Endothelial cell of umbilical vein (primary cell): ENCODE measurements around the gene SMG5. TPM values are rescaled to one million over a fixed set of nuclear protein-coding genes. Genes with fewer than 3 reads are reported as not detected.

Experiments used
- BruUV-seq: library from RNA; stranded (reverse); fragments of 400-500 nt; replicated peaks from 2 replicates; lab custom pipeline; 2021; lab: Mats Ljungman, UMichigan
- CTCF ChIA-PET: fragments of 300-600, 350-600 bp; sonication (Branson Sonifier 250); formaldehyde crosslinking; loops from one replicate; lab custom pipeline; 2021; ENCODE audit warnings: antibody characterized with exemption, inconsistent platforms; lab: Charles Lee
- POLR2A ChIA-PET: fragments of 300-600, 350-600 bp; sonication (Branson Sonifier 250); formaldehyde crosslinking; loops from one replicate; lab custom pipeline; 2021; ENCODE audit warnings: antibody characterized with exemption, inconsistent platforms; lab: Charles Lee
- DNase-seq: peaks from one replicate; pipeline ENCODE4 v3.0.0-alpha.2; 2011; ENCODE audit warnings: low read depth, low spot score
- FAIRE-seq: peaks from 2 replicates; lab custom pipeline; 2011; peaks lifted over from hg19 to GRCh38; lab: Jason Lieb, UNC
- H2AFZ ChIP-seq: 2 replicates; pipeline ENCODE4 v1.6.0; 2012; ENCODE audit warnings: low read depth, low read length, control low read depth, inconsistent platforms
- H3K27ac ChIP-seq: 2 replicates; pipeline ENCODE4 v1.5.1; 2011; ENCODE audit warnings: low read depth, mild to moderate bottlenecking, control low read depth, low read length, moderate library complexity; ENCODE audit not compliant: insufficient read depth
- H3K27me3 ChIP-seq, 2 experiments: 2 replicates each; pipeline versions ENCODE4 v1.6.0 to v1.6.1; 2011; ENCODE audit warnings: low read length in 2 of 2, mixed read lengths in 1 of 2; ENCODE audit not compliant: control insufficient read depth in 2 of 2, insufficient read depth in 2 of 2
- H3K36me3 ChIP-seq, 2 experiments: 2 replicates in 1 of 2; 3 replicates in 1 of 2; pipeline ENCODE4 v1.5.1; 2011; ENCODE audit warnings: low read length in 2 of 2, mild to moderate bottlenecking in 1 of 2, moderate library complexity in 1 of 2; ENCODE audit not compliant: control insufficient read depth in 2 of 2, insufficient read depth in 2 of 2; ENCODE audit errors: extremely low read depth in 1 of 2
- H3K4me1 ChIP-seq: 3 replicates; pipeline ENCODE4 v1.5.1; 2011; ENCODE audit warnings: mild to moderate bottlenecking, low read length; ENCODE audit not compliant: control insufficient read depth, insufficient read depth; ENCODE audit errors: extremely low read depth
- H3K4me2 ChIP-seq: 2 replicates; pipeline ENCODE4 v1.6.1; 2011; ENCODE audit warnings: low read length, control low read depth, mixed read lengths; ENCODE audit not compliant: insufficient read depth
- H3K4me3 ChIP-seq, 3 experiments: fragments of 200-600 bp in 1 of 3; sonication (generic), shearing (Covaris generic) in 1 of 3; replicated peaks in 1 of 3; 2 replicates each; pipeline ENCODE4 v1.5.1; 2011 to 2016; ENCODE audit warnings: control low read depth in 3 of 3, low read length in 3 of 3, mild to moderate bottlenecking in 2 of 3, inconsistent platforms in 1 of 3, low read depth in 1 of 3, moderate library complexity in 1 of 3; ENCODE audit not compliant: insufficient read depth in 1 of 3
- H3K79me2 ChIP-seq: 2 replicates; pipeline ENCODE4 v1.6.0; 2012; ENCODE audit warnings: low read length, inconsistent platforms; ENCODE audit not compliant: control insufficient read depth, insufficient read depth
- H3K9ac ChIP-seq: replicated peaks from 2 replicates; pipeline ENCODE3; 2011; ENCODE audit warnings: low read length, control low read depth; ENCODE audit not compliant: insufficient read depth; ENCODE audit errors: extremely low read depth
- H3K9me1 ChIP-seq: replicated peaks from 3 replicates; pipeline ENCODE4 v1.6.0; 2011; ENCODE audit warnings: mild to moderate bottlenecking, low read length; ENCODE audit not compliant: control insufficient read depth, insufficient read depth; ENCODE audit errors: extremely low read depth
- H3K9me3 ChIP-seq: replicated peaks from 2 replicates; pipeline ENCODE4 v1.5.1; 2012; ENCODE audit warnings: low read length, inconsistent platforms; ENCODE audit not compliant: control insufficient read depth, insufficient read depth
- H4K20me1 ChIP-seq: replicated peaks from 2 replicates; pipeline ENCODE3; 2011; ENCODE audit warnings: mild to moderate bottlenecking, low read length; ENCODE audit not compliant: control insufficient read depth, insufficient read depth; ENCODE audit errors: extremely low read depth
- EZH2 ChIP-seq: IDR thresholded peaks from 2 replicates; pipeline ENCODE4 v1.6.1; 2012; ENCODE audit warnings: borderline replicate concordance, low read depth, mild to moderate bottlenecking, moderate library complexity, low read length, inconsistent platforms; ENCODE audit not compliant: severe bottlenecking
- FOS ChIP-seq: IDR thresholded peaks from 2 replicates; pipeline ENCODE4 v1.6.1; 2011; ENCODE audit warnings: mild to moderate bottlenecking, low read length, moderate library complexity, borderline replicate concordance; ENCODE audit not compliant: insufficient read depth
- GATA2 ChIP-seq: IDR thresholded peaks from 2 replicates; pipeline ENCODE4 v1.7.0; 2011; ENCODE audit warnings: low read depth, mild to moderate bottlenecking, moderate library complexity, mixed read lengths, low read length; ENCODE audit not compliant: insufficient read length, insufficient read depth
- JUN ChIP-seq: IDR thresholded peaks from 2 replicates; pipeline ENCODE4 v1.6.1; 2011; ENCODE audit warnings: borderline replicate concordance, low read depth; ENCODE audit not compliant: insufficient read length, insufficient read depth
- MYC ChIP-seq: IDR thresholded peaks from one replicate; pipeline ENCODE4 v1.6.1; 2011; ENCODE audit warnings: mild to moderate bottlenecking, low read depth, low read length
- POLR2A ChIP-seq: IDR thresholded peaks from 2 replicates; pipeline ENCODE4 v1.6.1; 2012; ENCODE audit warnings: low read depth, mild to moderate bottlenecking, control low read depth, low read length
- POLR2AphosphoS5 ChIP-seq: IDR thresholded peaks from 2 replicates; pipeline ENCODE4 v1.6.1; 2012; ENCODE audit warnings: low read depth, mild to moderate bottlenecking, control low read depth, low read length, moderate library complexity; ENCODE audit not compliant: insufficient read depth
- dilution Hi-C: fragments of 300-500 bp; cut with MboI; formaldehyde crosslinking; loops from one replicate; pipeline ENCODE4 v1.15.0; 2019; ENCODE audit warnings: low sequenced_read_pairs; ENCODE audit not compliant: extremely low pct_ligation_motif_present
- intact Hi-C: fragments of 100-400 bp; cut with micrococcal nuclease; formaldehyde crosslinking; loops from one replicate; pipeline ENCODE4 v1.10.0; 2022
- polyA plus RNA-seq, 4 experiments: library from polyadenylated mRNA; depleted of rRNA in 3 of 4; stranded (reverse) in 3 of 4; unstranded in 1 of 4; fragments of >200 nt; gene quantifications; 2 replicates each; pipeline versions ENCODE4 v1.2.1 to v1.2.3, GENCODE V29; 2011 to 2012; ENCODE audit warnings: missing spikeins in 1 of 4
- total RNA-seq: library from RNA; stranded (reverse); gene quantifications from 2 replicates; pipeline ENCODE4 v1.2.3, GENCODE V29; 2021
- TF ChIP-seq, protein P1 (sequence below), 2 donors: IDR thresholded peaks; 1 replicate in 1 of 2; 2 replicates in 1 of 2; pipeline ENCODE4 v1.5.1; 2011; ENCODE audit warnings: low read length in 2 of 2, mild to moderate bottlenecking in 2 of 2, moderate library complexity in 2 of 2, control low read depth in 1 of 2, inconsistent platforms in 1 of 2, low read depth in 1 of 2; ENCODE audit not compliant: insufficient read depth in 1 of 2; ENCODE audit errors: extremely low read depth in 1 of 2
- TF ChIP-seq, protein P2 (sequence below): IDR thresholded peaks from 2 replicates; pipeline ENCODE4 v1.6.1; 2011; ENCODE audit not compliant: insufficient read depth, insufficient read length

The SMG5 gene
- total and polyA plus RNA-seq, 2 donors (not counting 3 experiments of a cell fraction or from before 2014, with no cell fraction given): 37.4 to 82.6 TPM

DNA sequence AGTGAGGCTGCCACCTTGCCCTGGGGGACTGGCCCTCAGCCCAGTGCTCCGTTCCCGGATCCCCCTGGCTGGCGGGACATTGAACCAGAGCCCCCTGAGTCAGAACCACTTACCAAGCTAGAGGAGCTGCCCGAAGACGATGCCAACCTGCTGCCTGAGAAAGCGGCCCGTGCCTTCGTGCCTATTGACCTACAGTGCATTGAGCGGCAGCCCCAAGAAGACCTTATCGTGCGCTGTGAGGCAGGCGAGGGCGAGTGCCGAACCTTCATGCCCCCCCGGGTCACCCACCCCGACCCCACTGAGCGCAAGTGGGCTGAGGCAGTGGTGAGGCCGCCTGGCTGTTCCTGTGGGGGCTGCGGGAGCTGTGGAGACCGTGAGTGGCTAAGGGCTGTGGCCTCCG is 2.8 kb upstream of the SMG5 start:
- H3K36me3 ChIP-seq: peaks cover 0 to 2% of the 10 kb centered on the region in 2 experiments
- ChIA-PET CTCF (interaction anchor here (0.7 kb wide), 1 partner anchor 34 kb away, joined by 3 read pairs; no protein-coding TSS in a partner anchor), POLR2A (no interaction called here)
- BruUV-seq: no TSS peak
- no peaks in the 10 kb centered on the region for H3K27me3 ChIP-seq
- H2AFZ ChIP-seq: no peak overlapping the region
- dilution Hi-C loops (no loop called here), intact Hi-C loops (no loop called here)
- no peak overlapping the region for H3K4me2 ChIP-seq
- no peak overlapping the region for H3K9ac ChIP-seq
- no peak overlapping the region for H3K4me3 ChIP-seq
- H3K79me2 ChIP-seq: peaks cover 21% of the 10 kb centered on the region
- FAIRE-seq (no peak), DNase-seq (no peak)
- H4K20me1 ChIP-seq: peaks cover 2% of the 10 kb centered on the region
- TF ChIP-seq MYC (no peak), FOS (no peak), GATA2 (no peak), POLR2A (no peak), EZH2 (no peak), POLR2AphosphoS5 (no peak), JUN (no peak)
- TF ChIP-seq, protein P1, sequence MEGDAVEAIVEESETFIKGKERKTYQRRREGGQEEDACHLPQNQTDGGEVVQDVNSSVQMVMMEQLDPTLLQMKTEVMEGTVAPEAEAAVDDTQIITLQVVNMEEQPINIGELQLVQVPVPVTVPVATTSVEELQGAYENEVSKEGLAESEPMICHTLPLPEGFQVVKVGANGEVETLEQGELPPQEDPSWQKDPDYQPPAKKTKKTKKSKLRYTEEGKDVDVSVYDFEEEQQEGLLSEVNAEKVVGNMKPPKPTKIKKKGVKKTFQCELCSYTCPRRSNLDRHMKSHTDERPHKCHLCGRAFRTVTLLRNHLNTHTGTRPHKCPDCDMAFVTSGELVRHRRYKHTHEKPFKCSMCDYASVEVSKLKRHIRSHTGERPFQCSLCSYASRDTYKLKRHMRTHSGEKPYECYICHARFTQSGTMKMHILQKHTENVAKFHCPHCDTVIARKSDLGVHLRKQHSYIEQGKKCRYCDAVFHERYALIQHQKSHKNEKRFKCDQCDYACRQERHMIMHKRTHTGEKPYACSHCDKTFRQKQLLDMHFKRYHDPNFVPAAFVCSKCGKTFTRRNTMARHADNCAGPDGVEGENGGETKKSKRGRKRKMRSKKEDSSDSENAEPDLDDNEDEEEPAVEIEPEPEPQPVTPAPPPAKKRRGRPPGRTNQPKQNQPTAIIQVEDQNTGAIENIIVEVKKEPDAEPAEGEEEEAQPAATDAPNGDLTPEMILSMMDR (IDR thresholded peaks at IDR 0.05; ENCODE audit: extremely low read depth in 1 of 2, insufficient read depth in 1 of 2, low read depth in 1 of 2, low read length in 2 of 2): no peak
- TF ChIP-seq, protein P2, sequence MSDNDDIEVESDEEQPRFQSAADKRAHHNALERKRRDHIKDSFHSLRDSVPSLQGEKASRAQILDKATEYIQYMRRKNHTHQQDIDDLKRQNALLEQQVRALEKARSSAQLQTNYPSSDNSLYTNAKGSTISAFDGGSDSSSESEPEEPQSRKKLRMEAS: no peak
- no peaks in the 10 kb centered on the region for H3K9me3 ChIP-seq
- peaks cover 14% of the 10 kb centered on the region for H3K4me1 ChIP-seq
- no peaks in the 10 kb centered on the region for H3K9me1 ChIP-seq
- no peak overlapping the region for H3K27ac ChIP-seq
